ENCODE measurements around the gene LRBA.
"Not testable (repeated sequence)": the region's sequence is repeated elsewhere in the genome, so short reads cannot be mapped to it uniquely, and the experiment has no call there.

The LRBA gene

DNA sequence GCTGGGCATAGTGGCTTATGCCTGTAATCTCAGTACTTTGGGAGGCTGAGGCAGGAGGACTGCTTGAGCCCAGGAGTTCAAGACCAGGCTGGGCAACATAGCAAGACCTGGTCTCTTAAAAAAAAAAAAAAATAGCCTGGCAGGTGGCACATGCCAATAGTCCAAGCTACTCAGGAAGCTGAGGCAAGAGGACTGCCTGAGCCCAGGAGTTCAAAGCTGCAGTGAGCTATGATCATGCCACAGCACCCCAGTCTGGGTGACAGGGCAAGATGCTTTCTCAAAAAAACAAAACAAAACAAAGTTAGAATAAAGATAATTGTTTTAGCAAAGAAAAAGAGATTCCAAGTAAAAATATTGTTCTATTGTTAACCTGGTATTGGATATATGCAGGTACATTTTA is 75.0 kb downstream of the LRBA start:
- DNase-seq (ENCODE audit: low read depth), result no peak

DNA sequence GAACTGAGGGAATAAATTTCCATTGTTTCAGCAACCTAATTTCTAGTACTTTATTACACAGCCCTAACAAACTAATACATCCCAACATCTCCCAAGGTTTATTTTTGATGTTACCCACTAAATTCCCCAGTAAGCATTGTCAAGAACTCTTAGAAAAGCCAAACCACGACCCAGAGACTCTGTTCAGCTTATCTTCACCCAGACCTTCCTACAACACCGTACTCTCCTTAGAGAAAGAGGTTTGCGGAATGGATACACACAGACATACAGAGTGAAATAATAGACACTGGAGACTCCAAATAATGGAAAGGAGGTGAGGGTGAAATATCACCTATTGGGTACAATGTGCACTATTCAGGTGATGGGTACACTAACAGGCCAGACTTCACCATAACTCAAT is 75.6 kb downstream of the LRBA start:
- DNase-seq (ENCODE audit: low read depth), result no peak

DNA sequence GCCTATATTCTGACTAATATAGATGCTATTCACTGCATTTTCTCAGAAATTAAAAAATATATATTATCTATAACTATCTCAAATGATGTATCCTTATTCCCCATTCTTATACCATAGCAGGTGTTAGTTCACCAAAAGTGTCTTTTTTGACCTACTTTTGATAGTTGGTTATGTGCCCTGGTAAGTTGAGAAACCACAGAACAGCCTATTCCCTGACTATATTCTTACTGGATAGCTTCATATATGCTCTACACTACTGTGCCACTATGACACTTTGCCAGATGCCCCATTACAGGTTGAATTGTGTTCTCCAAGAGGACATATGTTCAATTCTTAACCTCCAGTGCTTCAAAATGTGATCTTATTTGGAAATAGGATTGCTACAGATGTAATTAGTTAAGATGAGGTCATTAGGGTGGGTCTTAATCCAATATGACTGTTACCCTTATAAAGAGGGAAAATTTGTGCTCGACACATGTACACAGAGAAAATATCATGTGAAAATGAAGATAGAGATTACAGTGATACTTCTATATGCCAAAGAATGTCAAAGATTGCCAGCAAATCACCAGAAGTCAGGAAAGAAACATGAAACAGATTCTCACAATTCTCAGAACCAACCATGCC is 76.1 kb downstream of the LRBA start:
- no peak for DNase-seq (ENCODE audit: low read depth)

DNA sequence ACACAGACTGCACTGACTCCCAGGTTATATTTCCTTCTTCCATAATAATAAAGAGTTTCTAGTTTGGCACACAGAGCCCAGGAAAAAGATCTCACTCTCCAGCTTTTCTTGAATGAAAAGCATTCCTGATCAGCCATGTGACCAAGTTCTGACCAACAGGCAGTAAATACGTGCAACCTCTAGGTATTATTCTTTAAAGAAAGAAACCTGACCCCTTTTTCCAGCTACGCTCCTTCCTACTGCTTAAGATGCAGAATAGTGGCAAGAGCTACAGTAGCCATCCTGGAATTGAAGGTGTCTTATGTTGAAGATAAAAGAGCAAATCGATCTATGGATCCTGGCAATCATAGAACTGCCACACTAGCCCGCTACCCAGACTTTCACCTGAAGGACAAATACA is 76.7 kb downstream of the LRBA start:
- DNase-seq (ENCODE audit: low read depth), result no peak

DNA sequence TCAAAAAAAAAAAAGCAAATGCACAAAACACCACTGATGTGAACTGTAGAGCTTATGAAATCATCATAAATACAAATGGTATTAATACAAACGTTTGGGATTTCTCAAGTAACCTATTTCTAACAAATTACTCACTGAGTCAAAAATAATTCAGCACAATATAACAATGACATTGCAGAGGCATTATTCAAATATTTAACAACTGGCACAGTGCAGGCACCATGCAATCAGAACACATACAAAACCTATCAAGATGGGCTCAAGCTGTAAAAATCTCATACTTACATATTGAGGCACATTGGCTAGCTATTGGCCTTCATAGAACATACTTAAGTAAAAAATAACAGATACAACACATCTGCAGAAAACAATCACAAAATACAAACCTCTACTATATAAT is 81.1 kb downstream of the LRBA start:
- DNase-seq (ENCODE audit: low read depth), result no peak

DNA sequence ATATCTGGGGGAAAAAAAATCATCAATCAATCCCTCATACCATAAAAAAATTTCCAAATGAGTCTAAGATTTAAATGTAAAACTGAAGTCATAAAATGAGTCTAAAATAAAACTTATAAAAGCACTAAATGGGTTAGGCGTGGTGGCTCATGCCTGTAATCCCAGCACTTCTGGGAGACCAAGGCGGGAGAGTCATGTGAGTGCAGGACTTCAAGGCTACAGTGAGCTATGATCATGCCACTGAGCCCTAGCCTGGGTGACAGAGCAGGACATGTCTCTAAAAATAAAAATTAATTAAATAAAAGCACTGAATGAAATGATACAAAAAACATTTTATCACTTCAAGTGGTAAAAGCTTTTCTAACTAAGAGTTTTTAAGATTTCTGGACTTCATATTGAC is 83.3 kb downstream of the LRBA start:
- DNase-seq (ENCODE audit: low read depth), result no peak

DNA sequence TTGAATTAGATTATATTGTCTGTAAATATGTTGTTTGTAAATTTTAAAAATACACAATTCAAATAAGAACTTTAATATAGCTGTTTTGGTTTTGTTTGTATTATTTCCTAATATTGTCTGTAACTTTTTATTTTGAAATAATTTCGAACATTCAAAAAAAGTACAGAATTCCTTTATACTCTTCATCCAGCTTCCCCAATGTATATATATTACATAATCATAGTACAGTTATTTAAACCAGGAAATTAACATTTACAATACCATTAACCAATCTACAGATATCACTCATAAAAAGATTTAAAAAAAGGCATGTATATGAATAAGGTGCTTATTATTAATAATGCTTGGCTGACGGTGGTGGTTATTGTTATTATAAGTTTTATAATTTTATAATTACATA is 84.1 kb downstream of the LRBA start:
- no peak for DNase-seq (ENCODE audit: low read depth)

DNA sequence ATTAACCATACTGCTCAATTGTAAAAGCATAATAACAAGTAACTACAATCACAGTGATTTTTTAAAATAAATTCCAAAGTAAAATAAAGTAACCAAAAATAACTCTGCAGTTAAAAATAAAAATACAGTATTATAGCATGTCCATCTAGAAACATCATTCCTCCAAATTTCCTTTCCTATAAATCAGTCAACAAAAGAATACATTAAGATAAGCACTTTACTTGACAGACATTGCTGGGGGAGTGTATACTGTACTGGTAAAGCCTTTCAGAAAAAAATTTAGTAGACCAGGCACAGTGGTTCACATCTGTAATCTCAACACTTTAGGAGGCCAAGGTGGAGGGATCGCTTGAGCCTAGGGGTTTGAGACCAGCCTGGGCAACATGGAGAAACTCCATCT is 91.1 kb downstream of the LRBA start:
- DNase-seq (ENCODE audit: low read depth), result no peak

DNA sequence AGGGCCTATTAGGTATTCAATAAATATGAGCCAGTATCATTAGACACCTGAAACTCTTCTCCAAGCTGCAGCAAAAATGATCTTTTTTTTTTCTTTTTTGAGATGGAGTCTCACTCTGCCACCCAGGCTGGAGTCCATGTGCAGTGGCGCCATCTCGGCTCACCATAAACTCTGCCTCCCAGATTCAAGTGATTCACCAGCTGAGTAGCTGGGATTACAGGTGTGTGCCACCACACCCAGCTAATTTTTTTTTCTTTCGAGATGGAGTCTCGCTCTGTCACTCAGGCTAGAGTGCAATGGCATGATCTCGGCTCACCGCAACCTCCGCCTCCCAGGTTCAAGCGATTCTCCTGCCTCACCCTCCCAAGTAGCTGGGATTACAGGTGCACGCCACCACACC is 93.6 kb downstream of the LRBA start:
- DNase-seq (ENCODE audit: low read depth), result not testable (repeated sequence)

DNA sequence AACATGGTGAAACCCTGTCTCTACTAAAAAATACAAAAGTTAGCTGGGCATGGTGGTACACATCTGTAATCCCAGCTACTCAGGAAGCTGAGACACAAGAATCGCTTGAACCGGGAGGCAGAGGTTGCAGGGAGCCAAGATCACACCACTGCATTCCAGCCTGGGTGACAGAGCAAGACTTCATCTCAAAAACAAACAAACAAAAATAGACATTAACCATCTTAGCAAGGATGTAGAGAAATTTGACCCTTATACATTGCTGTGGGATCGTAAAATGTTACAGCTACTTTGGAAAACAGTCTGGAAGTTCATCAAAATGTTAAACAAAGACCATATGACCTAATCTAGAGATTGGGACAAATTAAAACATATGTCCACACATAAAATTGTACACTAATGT is 96.5 kb downstream of the LRBA start:
- DNase-seq (ENCODE audit: low read depth), result not testable (repeated sequence)

DNA sequence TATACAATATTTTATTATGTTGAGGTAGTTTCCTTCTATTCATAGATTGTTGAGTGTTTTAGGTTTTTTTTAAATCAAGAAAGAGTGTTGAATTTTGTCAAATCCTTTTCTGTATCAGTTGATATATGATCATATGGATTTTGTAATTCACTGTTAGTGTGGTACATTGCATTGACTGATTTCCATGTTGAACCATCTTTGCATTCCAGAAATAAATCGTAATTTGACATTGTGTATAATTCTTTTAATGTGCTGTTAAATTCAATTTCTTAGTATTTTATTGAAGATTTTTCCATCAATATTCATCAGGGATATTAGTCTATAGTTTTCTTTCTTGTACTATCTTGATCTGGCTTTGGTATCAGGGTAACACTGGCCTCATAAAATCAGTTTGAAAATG is 103.8 kb downstream of the LRBA start:
- DNase-seq (ENCODE audit: low read depth), result no peak

DNA sequence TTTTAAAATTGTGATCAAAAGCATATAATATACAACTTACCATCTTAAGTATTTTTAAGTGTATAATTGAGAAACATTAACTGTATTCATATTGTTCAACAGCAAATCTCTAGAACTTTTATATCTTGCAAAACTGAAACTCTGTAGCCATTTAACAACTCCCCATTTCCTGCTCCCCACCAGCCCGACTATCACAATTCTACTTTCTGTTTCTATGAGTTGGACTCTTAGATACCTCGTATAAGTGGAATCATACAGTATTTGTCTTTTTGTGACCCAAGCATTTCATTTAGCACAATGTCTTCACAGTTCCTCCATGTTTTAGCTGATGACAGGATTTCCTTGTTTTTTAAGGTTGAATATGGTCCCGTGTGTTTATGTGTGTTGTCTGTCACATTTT is 106.0 kb downstream of the LRBA start:
- no peak for DNase-seq (ENCODE audit: low read depth)

DNA sequence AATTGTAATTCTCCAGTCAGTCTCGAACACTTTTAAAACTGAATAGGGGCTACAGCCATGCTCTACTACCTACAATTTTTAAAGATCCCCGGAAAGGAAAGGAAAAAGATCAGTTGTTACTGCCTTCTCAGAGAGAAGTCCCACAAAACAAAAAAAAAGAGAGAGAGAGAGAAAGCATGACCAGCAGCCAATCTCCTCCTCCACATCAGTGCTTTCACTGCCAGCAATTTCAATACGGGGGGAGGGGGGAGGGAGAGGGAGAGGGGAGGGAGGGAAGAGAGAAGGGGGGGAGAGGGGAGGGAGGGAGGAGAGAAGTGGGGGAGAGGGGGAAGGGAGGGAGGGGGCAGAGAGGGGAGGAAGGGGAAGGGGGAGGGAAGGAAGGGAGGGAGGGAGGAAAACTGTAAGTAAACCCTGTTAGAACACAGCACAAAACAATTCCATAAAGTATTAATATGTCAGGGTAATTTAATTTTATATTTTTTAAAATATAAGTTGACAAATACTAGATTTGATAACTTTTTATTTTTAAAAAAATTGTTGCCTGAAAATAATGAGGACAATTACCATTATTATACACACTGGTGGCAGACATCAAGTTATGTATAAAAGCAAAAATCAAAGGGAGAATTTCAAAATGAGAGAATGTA is 108.0 kb downstream of the LRBA start:
- no peak for DNase-seq (ENCODE audit: low read depth)

DNA sequence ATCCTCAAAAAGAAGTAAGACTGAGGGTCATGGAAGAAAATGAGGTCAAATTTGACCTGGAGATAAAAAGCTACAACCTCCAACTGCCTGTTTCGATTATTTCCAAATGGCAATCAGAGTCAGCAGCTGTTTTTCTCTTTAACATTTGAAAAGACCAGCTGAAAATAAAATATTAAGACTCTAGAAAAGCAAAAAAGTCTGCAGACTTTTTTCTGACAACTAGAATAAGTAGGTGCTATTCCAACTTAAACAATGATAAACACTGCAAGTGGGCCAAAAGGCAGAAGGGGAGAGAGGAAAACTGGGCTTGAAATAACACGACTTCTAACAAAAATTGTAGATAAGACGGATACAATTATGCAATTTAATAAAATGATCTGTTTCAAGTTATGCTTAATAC is 110.4 kb downstream of the LRBA start:
- no peak for DNase-seq (ENCODE audit: low read depth)

DNA sequence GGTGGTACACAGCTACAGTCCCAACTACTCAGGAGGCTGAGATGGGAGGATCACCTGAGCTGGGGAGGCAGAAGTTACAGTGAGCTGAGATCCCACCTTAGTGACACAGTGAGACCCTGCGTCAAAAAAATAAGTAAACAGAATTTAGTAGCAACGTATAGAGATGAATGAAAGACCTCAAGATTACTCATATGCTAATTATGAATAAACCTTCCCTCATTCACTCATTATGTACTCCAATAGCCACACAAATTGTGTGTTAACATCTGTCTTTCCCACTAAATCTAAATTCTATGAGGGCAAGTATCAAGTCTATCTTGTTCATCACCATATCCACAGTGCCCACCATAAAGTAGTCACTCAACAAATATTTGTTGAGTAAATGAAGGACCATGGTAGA is 111.5 kb downstream of the LRBA start:
- no peak for DNase-seq (ENCODE audit: low read depth)

DNA sequence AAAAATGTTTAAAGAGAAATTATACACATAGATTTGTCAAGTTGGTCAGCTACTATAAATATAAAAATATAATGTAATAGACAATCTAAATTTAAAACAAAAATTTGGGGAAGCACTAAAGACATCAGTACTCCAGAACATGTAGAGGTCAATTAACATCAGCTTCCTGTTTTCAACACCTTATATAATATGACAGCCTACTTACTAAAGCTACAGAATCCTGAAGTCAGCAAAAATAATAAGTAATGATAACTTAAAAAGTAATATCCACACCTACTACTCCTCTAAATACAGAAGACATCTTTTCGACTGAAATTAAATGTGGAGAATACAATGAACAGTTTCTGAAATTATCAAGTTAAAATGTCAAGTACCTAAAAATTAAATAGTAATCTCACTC is 118.6 kb downstream of the LRBA start:
- DNase-seq (ENCODE audit: low read depth), result no peak

DNA sequence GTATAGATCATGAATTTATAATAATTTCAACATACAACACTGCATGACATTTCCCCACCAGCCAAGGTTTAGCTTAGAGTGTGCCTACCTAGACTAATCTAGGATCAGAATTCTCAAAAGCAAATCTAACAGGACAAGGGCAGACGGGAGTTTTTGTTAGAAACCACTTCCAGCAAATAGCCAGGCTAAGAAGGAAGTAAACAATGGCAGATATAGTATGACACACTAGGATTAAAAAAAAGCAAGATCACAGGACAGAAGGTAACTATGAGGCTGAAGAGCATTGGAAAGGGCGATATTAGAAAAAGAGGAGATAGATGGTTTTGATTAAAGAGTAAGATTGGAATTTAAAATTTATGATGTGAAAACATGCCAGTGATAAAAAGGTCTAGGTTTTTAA is 124.8 kb downstream of the LRBA start:
- DNase-seq (ENCODE audit: low read depth), result no peak

DNA sequence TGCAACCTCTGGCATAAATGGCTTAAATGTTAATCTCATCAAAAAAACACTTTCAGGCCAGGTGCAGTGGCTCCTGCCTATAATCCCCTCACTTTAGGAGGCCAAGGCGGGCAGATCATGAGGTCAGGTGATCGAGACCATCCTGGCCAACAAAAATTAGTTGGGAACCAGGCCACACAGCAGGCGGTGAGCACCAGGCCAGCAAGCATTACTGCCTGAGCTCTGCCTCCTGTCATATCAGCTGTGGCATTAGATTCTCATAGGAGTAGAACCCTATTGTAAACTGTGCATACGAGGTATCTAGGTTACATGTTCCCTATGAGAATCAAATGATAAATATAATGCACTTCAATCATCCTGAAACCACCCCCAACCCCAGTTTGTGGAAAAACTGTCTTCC is 125.8 kb downstream of the LRBA start:
- DNase-seq (ENCODE audit: low read depth), result no peak

DNA sequence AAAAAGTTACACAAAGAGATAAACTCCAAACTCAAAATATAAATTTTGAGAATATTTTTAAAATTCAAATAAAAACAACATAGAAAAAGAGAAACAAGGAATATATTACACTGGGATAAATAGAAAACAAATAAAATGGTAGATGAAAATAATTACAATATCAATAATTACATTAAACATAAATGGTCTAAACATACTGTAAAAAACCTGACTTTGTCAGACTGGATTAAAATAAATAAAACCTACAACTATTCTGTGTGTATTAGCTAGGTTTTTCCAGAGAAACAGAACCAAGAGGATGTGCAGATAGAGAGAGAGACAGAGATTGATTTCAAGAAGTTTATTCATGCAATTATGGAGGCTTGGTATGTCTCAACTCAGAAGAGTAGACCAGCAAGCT is 126.5 kb downstream of the LRBA start:
- no peak for DNase-seq (ENCODE audit: low read depth)

DNA sequence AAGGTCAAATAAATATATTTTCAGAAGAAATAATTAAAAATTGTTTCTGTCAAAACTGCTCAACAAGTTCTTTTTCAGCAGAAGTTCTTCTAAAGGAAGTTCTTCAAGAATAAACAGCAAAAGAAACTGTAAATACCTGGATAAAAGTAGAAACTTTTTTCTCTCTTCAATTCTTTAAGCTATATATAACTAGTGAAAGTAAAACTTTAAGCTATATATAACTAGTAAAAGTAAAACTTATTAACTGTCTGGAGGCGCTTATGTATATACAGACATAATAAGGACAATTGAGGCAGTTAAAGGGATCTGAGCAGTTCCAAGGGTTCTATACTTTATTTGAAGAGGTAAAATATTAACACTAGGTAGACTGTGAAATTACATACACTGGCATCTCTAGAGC is 126.9 kb downstream of the LRBA start:
- no peak for DNase-seq (ENCODE audit: low read depth)

DNA sequence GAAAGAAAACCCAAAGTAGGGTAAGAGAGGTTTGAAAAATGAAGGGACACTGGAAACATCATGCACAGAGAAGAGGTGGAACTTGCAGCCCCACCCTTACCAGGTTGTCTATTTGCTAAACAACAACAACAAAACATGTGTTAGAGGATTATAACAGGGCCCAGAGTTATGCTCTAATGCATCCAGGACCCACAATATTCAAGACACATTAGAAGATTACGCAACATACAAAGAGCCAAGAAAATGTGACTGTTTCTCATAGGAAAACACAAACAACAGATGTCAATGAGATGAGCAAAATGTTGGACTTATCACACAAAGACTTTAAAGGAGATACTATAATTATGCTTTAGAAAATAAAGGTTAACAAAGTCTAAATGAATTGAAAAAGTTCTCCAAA is 128.5 kb downstream of the LRBA start:
- no peak for DNase-seq (ENCODE audit: low read depth)

DNA sequence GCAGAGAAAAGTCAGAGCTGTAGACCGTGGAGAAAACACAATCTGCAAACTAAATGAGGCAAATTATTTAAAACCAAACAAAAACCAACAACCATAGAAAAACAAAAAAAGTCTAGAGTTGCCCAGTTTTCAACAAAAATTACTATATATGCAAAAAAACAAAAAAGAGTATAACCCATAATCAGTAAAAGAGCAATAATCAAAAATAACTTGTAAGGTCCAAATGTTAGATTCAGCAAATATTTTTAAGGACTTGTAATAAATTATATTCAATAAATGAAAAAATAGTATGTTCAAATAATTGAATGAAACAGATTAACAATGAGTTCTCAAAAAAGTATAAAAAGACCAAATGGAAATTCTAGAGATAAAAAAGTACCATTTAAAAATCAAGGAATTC is 130.5 kb downstream of the LRBA start:
- DNase-seq (ENCODE audit: low read depth), result no peak

DNA sequence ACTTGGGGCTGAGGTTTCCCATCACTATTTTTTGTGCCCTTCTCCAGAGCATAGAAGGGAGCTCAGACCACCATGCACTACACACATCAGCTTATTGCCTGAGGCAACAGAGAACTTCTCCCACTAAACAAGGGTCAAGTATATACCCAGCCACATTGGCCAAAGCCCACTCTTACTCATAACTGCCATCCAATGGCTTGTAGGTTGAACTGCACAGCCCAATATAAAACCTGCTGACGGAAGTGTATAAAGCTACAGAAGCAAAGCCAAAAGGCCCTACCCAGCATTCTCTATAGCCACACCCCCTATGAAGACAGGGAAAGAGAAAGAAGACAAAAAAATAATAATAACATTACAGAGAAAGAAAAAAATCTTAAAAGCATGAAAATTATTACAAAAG is 139.7 kb downstream of the LRBA start:
- DNase-seq (ENCODE audit: low read depth), result no peak
